ENCODE data around the gene CAMTA1. TPM values are rescaled to one million over a fixed set of nuclear protein-coding genes. Genes with fewer than 3 reads are reported as not detected.
A peak's percentile ranks its signal among the peaks of the same experiment; 100 is the strongest.

CAMTA1 gene
- total RNA-seq, 1 donor from 2014 or later = 109 TPM

GRCh38 chr1:7224644-7225043, 439.4 kb downstream of the CAMTA1 start:
- peak; percentile 20 for TF ChIP-seq CTCF (conservative IDR thresholded peaks at IDR 0.05)
- DNase-seq (ENCODE audit: low read depth, low spot score) = no peak
- H3K27me3 Mint-ChIP-seq (ENCODE audit: low read depth) = no peaks in the 10 kb centered on the region
- H3K9me3 Mint-ChIP-seq = no peaks in the 10 kb centered on the region
- H3K36me3 Mint-ChIP-seq (ENCODE audit: low read depth) = no peaks in the 10 kb centered on the region
- H3K27ac Mint-ChIP-seq (ENCODE audit: unreplicated experiment) = no peak overlapping the region
- no peaks in the 10 kb centered on the region for H3K4me1 Mint-ChIP-seq
- no peak overlapping the region for H3K4me3 Mint-ChIP-seq

- no peaks in the 10 kb centered on the region for H3K9me3 Mint-ChIP-seq
- no peak overlapping the region for H3K27ac Mint-ChIP-seq (ENCODE audit: unreplicated experiment)
- no peak for DNase-seq (ENCODE audit: low read depth, low spot score)
- no peak for TF ChIP-seq CTCF (conservative IDR thresholded peaks at IDR 0.05)
- H3K36me3 Mint-ChIP-seq (ENCODE audit: low read depth) = no peaks in the 10 kb centered on the region
- H3K4me1 Mint-ChIP-seq = peaks cover under 1% of the 10 kb centered on the region
- no peak overlapping the region for H3K4me3 Mint-ChIP-seq
- no peaks in the 10 kb centered on the region for H3K27me3 Mint-ChIP-seq (ENCODE audit: low read depth)
Measured at GRCh38 chr1:7225711-7226505, 440.7 kb downstream of the CAMTA1 start.

- Mint-ChIP-seq H3K27me3 (ENCODE audit: low read depth) (no peaks in the 10 kb centered on the region), H3K4me1 (peaks cover 17% of the 10 kb centered on the region), H3K36me3 (ENCODE audit: low read depth) (no peaks in the 10 kb centered on the region), H3K27ac (ENCODE audit: unreplicated experiment) (no peak overlapping the region), H3K4me3 (no peak overlapping the region), H3K9me3 (no peaks in the 10 kb centered on the region)
- no peak for TF ChIP-seq CTCF (conservative IDR thresholded peaks at IDR 0.05)
- DNase-seq (ENCODE audit: low read depth, low spot score) = no peak
Measured at GRCh38 chr1:7227654-7228053, 442.4 kb downstream of the CAMTA1 start.

GRCh38 chr1:7228252-7228961, 443.2 kb downstream of the CAMTA1 start:
- no peak for DNase-seq (ENCODE audit: low read depth, low spot score)
- Mint-ChIP-seq H3K4me3 (no peak overlapping the region), H3K9me3 (no peaks in the 10 kb centered on the region), H3K4me1 (peaks cover 24% of the 10 kb centered on the region), H3K36me3 (ENCODE audit: low read depth) (no peaks in the 10 kb centered on the region), H3K27me3 (ENCODE audit: low read depth) (no peaks in the 10 kb centered on the region), H3K27ac (ENCODE audit: unreplicated experiment) (no peak overlapping the region)
- no peak for TF ChIP-seq CTCF (conservative IDR thresholded peaks at IDR 0.05)

GRCh38 chr1:7229186-7229585, 443.9 kb downstream of the CAMTA1 start:
- Mint-ChIP-seq H3K36me3 (ENCODE audit: low read depth) (no peaks in the 10 kb centered on the region), H3K4me3 (no peak overlapping the region), H3K27me3 (ENCODE audit: low read depth) (peaks cover 5% of the 10 kb centered on the region), H3K9me3 (no peaks in the 10 kb centered on the region), H3K4me1 (peaks cover 32% of the 10 kb centered on the region), H3K27ac (ENCODE audit: unreplicated experiment) (no peak overlapping the region)
- no peak for DNase-seq (ENCODE audit: low read depth, low spot score)
- TF ChIP-seq CTCF (conservative IDR thresholded peaks at IDR 0.05) = no peak

Data from neural crest cell (in vitro differentiated cells).